Neural cell (in vitro differentiated cells): Measurements from ENCODE around the gene WDR7.

Experiments
- CTCF ChIP-seq: fragments of 450-650 bp; IDR thresholded peaks from 2 replicates; pipeline ENCODE4 v1.5.1; 2014; ENCODE audit warnings: antibody characterized with exemption, mild to moderate bottlenecking, moderate library complexity; ENCODE audit not compliant: poor library complexity, severe bottlenecking
- EP300 ChIP-seq: fragments of 450-650 bp; conservative IDR thresholded peaks from 2 replicates; pipeline ENCODE4 v1.6.1; 2014; ENCODE audit warnings: antibody characterized with exemption, mild to moderate bottlenecking, moderate library complexity; ENCODE audit not compliant: poor library complexity, severe bottlenecking
- EZH2 ChIP-seq: fragments of 200-600, 300-800 bp; shearing (Covaris generic), sonication (generic); IDR thresholded peaks from 2 replicates; pipeline ENCODE4 v1.6.1; 2014; ENCODE audit warnings: antibody characterized with exemption, low read length, borderline replicate concordance, mild to moderate bottlenecking; ENCODE audit not compliant: insufficient read depth, poor library complexity, severe bottlenecking
- MXI1 ChIP-seq: fragments of 450-650 bp; conservative IDR thresholded peaks from 2 replicates; pipeline ENCODE4 v1.6.1; 2014; ENCODE audit warnings: antibody characterized with exemption, mild to moderate bottlenecking; ENCODE audit not compliant: poor library complexity, severe bottlenecking
- POLR2AphosphoS5 ChIP-seq: IDR thresholded peaks from 2 replicates; pipeline ENCODE4 v1.6.1; 2012
- RAD21 ChIP-seq: fragments of 450-650 bp; conservative IDR thresholded peaks from 2 replicates; pipeline ENCODE4 v1.6.1; 2014; ENCODE audit warnings: antibody characterized with exemption, mild to moderate bottlenecking, moderate library complexity
- SMC3 ChIP-seq: fragments of 450-650 bp; conservative IDR thresholded peaks from 2 replicates; pipeline ENCODE4 v1.6.1; 2014; ENCODE audit warnings: antibody characterized with exemption, mild to moderate bottlenecking, moderate library complexity; ENCODE audit not compliant: poor library complexity

- TF ChIP-seq CTCF (no peak), MXI1 (no peak), EZH2 (no peak), EP300 (no peak), POLR2AphosphoS5 (no peak), RAD21 (no peak), SMC3 (no peak)
Observed at GRCh38 chr18:57022716-57023115, 371.6 kb downstream of the WDR7 start.
